Activated CD8-positive, alpha-beta memory T cell treated with anti-CD3 and anti-CD28 coated beads for 24 hours (primary cell): ENCODE results near the gene KRT222.

ENCODE experiments used
- DNase-seq: peaks from one replicate; pipeline ENCODE4 v3.0.0-alpha.2; 2020

Gene KRT222

GRCh38 chr17:40614431-40615067 lies 50.4 kb downstream of the KRT222 start:
- no peak for DNase-seq

GRCh38 chr17:40613467-40614154 lies 51.4 kb downstream of the KRT222 start:
- no peak for DNase-seq

- DNase-seq, result peak; percentile 83
These were observed 52.3 kb downstream of the KRT222 start for GRCh38 chr17:40612599-40613244.

GRCh38 chr17:40611840-40612474 lies 53.0 kb downstream of the KRT222 start:
- no peak for DNase-seq

- DNase-seq, result no peak
These were observed 54.6 kb downstream of the KRT222 start for GRCh38 chr17:40610359-40610758.

GRCh38 chr17:40608061-40608581 lies 56.9 kb downstream of the KRT222 start:
- peak; percentile 70 for DNase-seq

- DNase-seq, result peak; percentile 77
These were observed 57.3 kb downstream of the KRT222 start for GRCh38 chr17:40607641-40608040.

- DNase-seq, result no peak
These were observed 58.2 kb downstream of the KRT222 start for GRCh38 chr17:40606548-40607353.

- DNase-seq, result peak; percentile 82
These were observed 59.7 kb downstream of the KRT222 start for GRCh38 chr17:40605306-40605705.
